Breast epithelium (tissue), 3 donors: Measurements from ENCODE around the gene RIBC1.

ENCODE experiments used
- CTCF ChIP-seq, 3 donors: fragments of 450-650 bp; IDR thresholded peaks; one replicate each; pipeline ENCODE4 v1.5.1; 2016 to 2017; ENCODE audit warnings: antibody characterized with exemption in 3 of 3, mild to moderate bottlenecking in 3 of 3, moderate library complexity in 3 of 3
- POLR2A ChIP-seq: fragments of 450-650 bp; IDR thresholded peaks from one replicate; pipeline ENCODE4 v1.6.1; 2016; ENCODE audit warnings: antibody characterized with exemption, mild to moderate bottlenecking, moderate library complexity
- POLR2AphosphoS5 ChIP-seq, 3 donors: sonication (generic); formaldehyde crosslinking; IDR thresholded peaks; one replicate each; pipeline ENCODE4 v1.6.1; 2017; ENCODE audit warnings: antibody characterized with exemption in 3 of 3

GRCh38 chrX:53379747-53380146, 42.9 kb upstream of the RIBC1 start:
- TF ChIP-seq CTCF (IDR thresholded peaks at IDR 0.05) (no peak), POLR2A (no peak), POLR2AphosphoS5 (IDR thresholded peaks at IDR 0.05) (no peak)
